H1 (cell line): ENCODE measurements around the gene KCNC3. TPM values are rescaled to one million over a fixed set of nuclear protein-coding genes. Genes with fewer than 3 reads are reported as not detected.

Source experiments
- CTCF ChIA-PET: fragments of 300-600 bp; sonication (Branson Sonifier 250); formaldehyde crosslinking; loops from one replicate; lab custom pipeline; 2021; ENCODE audit not compliant: partially characterized antibody; lab: Charles Lee
- POLR2A ChIA-PET: fragments of 300-600 bp; sonication (Branson Sonifier 250); formaldehyde crosslinking; loops from one replicate; lab custom pipeline; 2021; ENCODE audit warnings: inconsistent platforms; ENCODE audit not compliant: partially characterized antibody; lab: Charles Lee
- DNase-seq, 2 experiments: peaks; one replicate each; pipeline versions ENCODE4 v3.0.0 to v3.0.0-alpha.2; 2010 to 2022; ENCODE audit warnings: low spot score in 2 of 2, low read depth in 1 of 2, mixed read lengths in 1 of 2
- FAIRE-seq: peaks from 2 replicates; lab custom pipeline; 2011; peaks lifted over from hg19 to GRCh38; lab: Jason Lieb, UNC
- H2AFZ ChIP-seq: 2 replicates; pipeline ENCODE4 v1.8.1; 2012; ENCODE audit warnings: low read length, inconsistent platforms
- H2AK5ac ChIP-seq: 2 replicates; pipeline ENCODE4 v1.6.1; 2013; ENCODE audit warnings: low read depth, low read length
- H2BK120ac ChIP-seq: replicated peaks from 2 replicates; pipeline ENCODE3; 2013; ENCODE audit warnings: low read depth, low read length, inconsistent platforms
- H2BK12ac ChIP-seq: 2 replicates; pipeline ENCODE4 v1.6.1; 2013; ENCODE audit warnings: low read depth, low read length
- H2BK15ac ChIP-seq: 2 replicates; pipeline ENCODE4 v1.6.1; 2013; ENCODE audit warnings: low read length
- H2BK20ac ChIP-seq: 2 replicates; pipeline ENCODE4 v1.6.1; 2013; ENCODE audit warnings: low read length
- H2BK5ac ChIP-seq: 2 replicates; pipeline ENCODE4 v1.6.1; 2013; ENCODE audit warnings: low read depth, low read length
- H3K14ac ChIP-seq: 2 replicates; pipeline ENCODE4 v1.6.1; 2013; ENCODE audit warnings: inconsistent platforms; ENCODE audit not compliant: insufficient read length
- H3K18ac ChIP-seq: 2 replicates; pipeline ENCODE4 v1.6.1; 2013; ENCODE audit warnings: low read length; ENCODE audit errors: extremely low read depth
- H3K23ac ChIP-seq: 2 replicates; pipeline ENCODE4 v1.6.1; 2013; ENCODE audit warnings: inconsistent platforms; ENCODE audit not compliant: insufficient read length
- H3K23me2 ChIP-seq: 2 replicates; pipeline ENCODE4 v1.6.1; 2013; ENCODE audit warnings: low read depth, low read length
- H3K27ac ChIP-seq: 2 replicates; pipeline ENCODE4 v1.6.1; 2011; ENCODE audit warnings: low read depth, low read length, inconsistent platforms
- H3K27me3 ChIP-seq, 4 experiments: replicated peaks in 1 of 4; 1 replicate in 1 of 4; 2 replicates in 3 of 4; pipeline versions ENCODE4 v1.6.1 to v1.8.1; 2011 to 2013; ENCODE audit warnings: low read length in 3 of 4, mild to moderate bottlenecking in 3 of 4, inconsistent platforms in 2 of 4, mixed read lengths in 2 of 4, moderate library complexity in 1 of 4; ENCODE audit not compliant: control insufficient read depth in 3 of 4, insufficient read depth in 3 of 4; ENCODE audit errors: extremely low read depth in 1 of 4
- H3K36me3 ChIP-seq, 4 experiments: 2 replicates each; pipeline versions ENCODE4 v1.6.1 to v1.8.1; 2011 to 2013; ENCODE audit warnings: mild to moderate bottlenecking in 4 of 4, low read length in 3 of 4, moderate library complexity in 2 of 4, control low read depth in 1 of 4, inconsistent platforms in 1 of 4; ENCODE audit not compliant: insufficient read depth in 4 of 4, control insufficient read depth in 2 of 4
- H3K4ac ChIP-seq: replicated peaks from 2 replicates; pipeline ENCODE3; 2013; ENCODE audit warnings: low read length, low read depth, mixed read lengths, inconsistent platforms; ENCODE audit not compliant: insufficient read length
- H3K4me1 ChIP-seq, 4 experiments: replicated peaks in 1 of 4; 1 replicate in 1 of 4; 2 replicates in 3 of 4; pipeline versions ENCODE4 v1.6.1 to v1.8.1; 2011 to 2013; ENCODE audit warnings: low read length in 3 of 4, inconsistent platforms in 2 of 4, mixed read lengths in 1 of 4; ENCODE audit not compliant: insufficient read depth in 4 of 4, control insufficient read depth in 3 of 4
- H3K4me2 ChIP-seq, 2 experiments: 2 replicates each; pipeline versions ENCODE4 v1.6.1 to v1.8.1; 2011 to 2013; ENCODE audit warnings: low read depth in 2 of 2, low read length in 2 of 2, control low read depth in 1 of 2, inconsistent platforms in 1 of 2, mild to moderate bottlenecking in 1 of 2; ENCODE audit not compliant: insufficient read depth in 1 of 2
- H3K4me3 ChIP-seq, 4 experiments: fragments of 200-600, 300-600 bp in 1 of 4; sonication (generic), shearing (Covaris generic), sonication (Bioruptor Twin) in 1 of 4; 2 replicates each; pipeline versions ENCODE4 v1.5.1 to v1.8.1; 2011 to 2016; ENCODE audit warnings: low read length in 4 of 4, low read depth in 3 of 4, control low read depth in 2 of 4, inconsistent platforms in 2 of 4, mild to moderate bottlenecking in 2 of 4, mixed read lengths in 1 of 4, moderate library complexity in 1 of 4; ENCODE audit not compliant: insufficient read depth in 2 of 4; ENCODE audit errors: extremely low read depth in 1 of 4
- H3K56ac ChIP-seq: replicated peaks from 2 replicates; pipeline ENCODE3; 2013; ENCODE audit warnings: low read depth, mild to moderate bottlenecking, mixed read lengths, low read length, inconsistent platforms; ENCODE audit not compliant: insufficient read length
- H3K79me1 ChIP-seq: 2 replicates; pipeline ENCODE4 v1.6.1; 2013; ENCODE audit warnings: low read depth, low read length, control low read depth
- H3K79me2 ChIP-seq, 2 experiments: 2 replicates each; pipeline versions ENCODE4 v1.6.1 to v1.8.1; 2012 to 2013; ENCODE audit warnings: low read length in 2 of 2, mild to moderate bottlenecking in 2 of 2, inconsistent platforms in 1 of 2; ENCODE audit not compliant: insufficient read depth in 2 of 2, control insufficient read depth in 1 of 2
- H3K9ac ChIP-seq, 4 experiments: replicated peaks in 1 of 4; 1 replicate in 1 of 4; 2 replicates in 3 of 4; pipeline versions ENCODE4 v1.6.1 to v1.8.1; 2011 to 2013; ENCODE audit warnings: low read depth in 3 of 4, low read length in 3 of 4, control low read depth in 2 of 4, mild to moderate bottlenecking in 2 of 4, moderate library complexity in 2 of 4, inconsistent platforms in 1 of 4; ENCODE audit errors: extremely low read depth in 1 of 4
- H3K9me3 ChIP-seq, 2 experiments: 2 replicates each; pipeline versions ENCODE4 v1.6.1 to v1.8.1; 2012 to 2013; ENCODE audit warnings: mild to moderate bottlenecking in 2 of 2, moderate library complexity in 2 of 2, control low read depth in 1 of 2, inconsistent platforms in 1 of 2, low read depth in 1 of 2, low read length in 1 of 2, mixed read lengths in 1 of 2; ENCODE audit not compliant: insufficient read depth in 2 of 2
- H4K20me1 ChIP-seq, 2 experiments: replicated peaks in 1 of 2; 2 replicates each; pipeline versions ENCODE3 to v1.8.1; 2011 to 2013; ENCODE audit warnings: inconsistent platforms in 2 of 2, low read length in 2 of 2, mild to moderate bottlenecking in 1 of 2; ENCODE audit not compliant: insufficient read depth in 2 of 2, control insufficient read depth in 1 of 2
- H4K5ac ChIP-seq: 2 replicates; pipeline ENCODE4 v1.6.1; 2013; ENCODE audit warnings: low read length, low read depth, mixed read lengths, inconsistent platforms; ENCODE audit not compliant: insufficient read length
- H4K8ac ChIP-seq: 2 replicates; pipeline ENCODE4 v1.8.0; 2013; ENCODE audit warnings: mild to moderate bottlenecking, moderate library complexity, low read length, inconsistent platforms; ENCODE audit not compliant: insufficient read depth; ENCODE audit errors: extremely low read depth
- H4K91ac ChIP-seq: replicated peaks from 2 replicates; pipeline ENCODE3; 2013; ENCODE audit warnings: low read length, mixed read lengths, inconsistent platforms; ENCODE audit not compliant: insufficient read length
- POU5F1 ChIP-seq: IDR thresholded peaks from 2 replicates; pipeline ENCODE4 v1.6.1; 2011; ENCODE audit warnings: low read depth, mild to moderate bottlenecking, low read length, moderate library complexity
- SP4 ChIP-seq: IDR thresholded peaks from 2 replicates; pipeline ENCODE4 v1.6.1; 2012; ENCODE audit warnings: low read length, inconsistent platforms
- SUZ12 ChIP-seq: fragments of 200-600 bp; sonication (generic); IDR thresholded peaks from 2 replicates; pipeline ENCODE4 v1.6.1; 2012; ENCODE audit warnings: mild to moderate bottlenecking, inconsistent platforms, low read length, moderate library complexity, mixed read lengths
- WGBS, 2 experiments: shearing (Covaris generic) in 1 of 2; methylation state at CpG; one replicate each; pipeline versions ENCODE4 v1.1.6 to v1.1.7; 2013 to 2015; ENCODE audit warnings: low lambda C conversion rate in 2 of 2, mixed read lengths in 2 of 2, inconsistent platforms in 1 of 2, low coverage in 1 of 2, missing lambda C conversion rate in 1 of 2; ENCODE audit not compliant: insufficient replicate concordance in 2 of 2, insufficient coverage in 1 of 2, insufficient read length in 1 of 2; ENCODE audit errors: extremely low coverage in 1 of 2, missing lambda C conversion rate in 1 of 2; 5-methylcytosine and 5-hydroxymethylcytosine counted together
- polyA plus RNA-seq, 7 experiments: library from polyadenylated mRNA; depleted of rRNA in 3 of 7; stranded (reverse) in 5 of 7; unstranded in 2 of 7; fragments of >200 nt in 5 of 7; fragments of 200-250 nt in 2 of 7; gene quantifications; 1 replicate in 5 of 7; 2 replicates in 1 of 7; 4 replicates in 1 of 7; pipeline versions ENCODE4 v1.2.1 to v1.2.3, GENCODE V29; 2011 to 2013; ENCODE audit warnings: missing spikeins in 2 of 7, mixed read lengths in 2 of 7
- total RNA-seq: library from RNA; stranded (reverse); fragmentation: NEBNext Ultra II Directional; extraction: Animal tissue kit (Norgen Biotek cat#: 25700); gene quantifications from 2 replicates; pipeline ENCODE4 v1.2.1, GENCODE V29; 2021

The KCNC3 gene
- total and polyA plus RNA-seq, 2 of the 8 experiments (the other 6 are each of a cell fraction or from before 2014, with no cell fraction given), result 3.9 to 7.2 TPM

DNA sequence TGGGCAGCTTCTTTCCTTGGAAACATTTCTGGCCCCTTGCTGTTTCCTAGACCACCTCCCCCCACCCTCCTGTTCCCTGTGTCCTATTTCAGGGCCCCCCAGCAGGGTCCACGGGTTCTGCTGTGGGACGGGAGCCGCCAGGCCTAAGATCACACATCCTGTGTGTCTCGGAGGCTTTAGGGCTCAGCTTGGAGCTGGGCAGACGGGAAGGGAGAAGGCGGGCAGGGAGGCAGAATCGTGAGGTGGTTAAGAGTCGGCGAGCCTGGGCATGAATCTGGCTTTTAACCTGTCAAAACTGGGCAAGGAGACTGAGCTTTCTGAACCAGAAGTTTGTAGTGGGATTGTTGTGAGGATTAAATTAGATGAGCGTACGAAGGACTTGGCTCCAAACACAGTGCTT lies 4.8 kb downstream of the KCNC3 start:
- peaks cover 5 to 15% (median 12%) of the 10 kb centered on the region in 4 experiments; a peak in 6 of 7 replicates for H3K27me3 ChIP-seq

More for the DNA sequence above, 4.8 kb downstream of the KCNC3 start:
- Histone ChIP-seq H4K20me1 (peaks cover 22 to 24% of the 10 kb centered on the region in 2 experiments), H3K23me2 (peaks cover 15% of the 10 kb centered on the region; the same call in 1 of the 2 replicates), H3K36me3 (peaks cover 3 to 10% (median 5%) of the 10 kb centered on the region in 4 experiments; a peak in 5 of 8 replicates), H2AFZ (no peak overlapping the region), H3K9ac (no peak overlapping the region), H3K4me3 (no peak overlapping the region), H3K4me1 (peaks cover 0 to 18% (median 9%) of the 10 kb centered on the region in 4 experiments; a peak in 6 of 7 replicates), H2BK5ac (no peak overlapping the region), H4K8ac (no peak overlapping the region), H3K56ac (no peak overlapping the region), H2BK12ac (no peak overlapping the region), H2BK20ac (no peak overlapping the region), H3K4me2 (no peak overlapping the region; a peak in 1 of 4 replicates), H2AK5ac (no peak overlapping the region), H3K14ac (no peak overlapping the region), H3K23ac (no peak overlapping the region), H4K91ac (no peak overlapping the region), H3K18ac (no peak overlapping the region), H3K27ac (no peak overlapping the region), H4K5ac (no peak overlapping the region), H2BK120ac (no peak overlapping the region), H3K79me2 (peaks cover 0 to 4% of the 10 kb centered on the region in 2 experiments; a peak in 1 of 4 replicates), H3K79me1 (peaks cover 6% of the 10 kb centered on the region; the same call in 1 of the 2 replicates), H2BK15ac (0 out of 2 replicates have a peak overlapping the region, but pooled peaks have one; percentile 72), H3K9me3 (no peaks in the 10 kb centered on the region), H3K4ac (no peak overlapping the region)
- TF ChIP-seq SUZ12 (no peak), SP4 (no peak), POU5F1 (no peak)
- DNase-seq (no peak), FAIRE-seq (no peak)
- CTCF ChIA-PET, result interaction anchor here (1.2 kb wide), 1 partner anchor 66 kb away, joined by 3 read pairs; no protein-coding TSS in a partner anchor
- WGBS, 2 experiments, result 81% methylated on average over 11 of the region's 11 CpGs; no CpG with 5 or more reads in 1 of the 2 experiments
- POLR2A ChIA-PET, result interaction anchor here (3.9 kb wide), 1 partner anchor 9 kb away, joined by 46 read pairs; no protein-coding TSS in a partner anchor
